Heart left ventricle (tissue), 16 donors: ENCODE results near the gene EFHD1. TPM values are rescaled to one million over a fixed set of nuclear protein-coding genes. Genes with fewer than 3 reads are reported as not detected.

Source experiments
- ATAC-seq, 4 donors: fragments of 200-7000 bp; cut with Tn5 transposase; one replicate each; pipeline ENCODE4 v1.9.1; 2020 to 2022; ENCODE audit warnings: moderate library complexity in 4 of 4, mild to moderate bottlenecking in 3 of 4, moderate number of reproducible peaks in 1 of 4
- DNase-seq, 5 donors: peaks; one replicate each; pipeline ENCODE4 v3.0.0-alpha.2; 2020
- H3K27ac ChIP-seq, 12 donors: fragments of 200-600 bp; sonication (generic) in 4 of 12; one replicate each; pipeline versions ENCODE4 v1.5.0 to v1.8.0; 2016 to 2022; ENCODE audit warnings: mild to moderate bottlenecking in 2 of 12
- H3K27me3 ChIP-seq, 9 donors: fragments of 200-600 bp; sonication (generic) in 2 of 9; one replicate each; pipeline versions ENCODE4 v1.5.1 to v1.8.0; 2016 to 2022; ENCODE audit warnings: mild to moderate bottlenecking in 3 of 9
- H3K36me3 ChIP-seq, 9 donors: fragments of 200-600 bp; sonication (generic) in 2 of 9; one replicate each; pipeline versions ENCODE4 v1.5.0 to v1.8.0; 2018 to 2022; ENCODE audit warnings: mild to moderate bottlenecking in 2 of 9
- H3K4me1 ChIP-seq, 12 donors: fragments of 200-600 bp; sonication (generic) in 4 of 12; one replicate each; pipeline versions ENCODE4 v1.5.0 to v1.8.0; 2016 to 2022; ENCODE audit warnings: mild to moderate bottlenecking in 3 of 12
- H3K4me3 ChIP-seq, 12 donors: fragments of 200-600 bp; sonication (generic) in 4 of 12; one replicate each; pipeline versions ENCODE4 v1.5.0 to v1.8.0; 2017 to 2022; ENCODE audit warnings: mild to moderate bottlenecking in 9 of 12, moderate library complexity in 4 of 12
- H3K9me3 ChIP-seq, 12 donors: fragments of 200-600 bp; sonication (generic) in 4 of 12; one replicate each; pipeline versions ENCODE4 v1.5.0 to v1.8.0; 2016 to 2022; ENCODE audit warnings: mild to moderate bottlenecking in 1 of 12
- CTCF ChIP-seq, 12 donors: fragments of 200-600 bp; sonication (generic) in 4 of 12; IDR thresholded peaks; one replicate each; pipeline versions ENCODE4 v1.5.0 to v1.8.0; 2018 to 2022; ENCODE audit warnings: antibody characterized with exemption in 12 of 12, mild to moderate bottlenecking in 5 of 12
- POLR2A ChIP-seq, 2 donors: fragments of 450-650 bp; IDR thresholded peaks; one replicate each; pipeline ENCODE4 v1.6.1; 2017; ENCODE audit warnings: antibody characterized with exemption in 2 of 2, mild to moderate bottlenecking in 2 of 2, moderate library complexity in 2 of 2
- WGBS, 4 donors: extraction: QIAGEN DNeasy Blood & Tissue Kit in 2 of 4; methylation state at CpG; one replicate each; pipeline versions ENCODE4 v1.1.5 to v1.1.7; 2013 to 2018; 5-methylcytosine and 5-hydroxymethylcytosine counted together
- intact Hi-C, 10 donors: fragments of 100-400 bp; cut with DNase I; formaldehyde crosslinking; loops; one replicate each; pipeline versions ENCODE4 v1.11.1 to v1.14.2; 2022
- polyA plus RNA-seq, 2 donors: library from polyadenylated mRNA; stranded (reverse); fragments of 200-250 nt; gene quantifications; one replicate each; pipeline ENCODE4 v1.2.3, GENCODE V29; 2013
- total RNA-seq, 9 donors: library from RNA; depleted of rRNA in 2 of 9; stranded (reverse); fragments of >200 nt in 2 of 9; fragmentation: NEBNext Ultra II Directional in 3 of 9; extraction: Animal tissue kit (Norgen Biotek cat#: 25700) in 3 of 9; gene quantifications; one replicate each; pipeline versions ENCODE4 v1.1.0 to v1.2.4, GENCODE V29; 2016 to 2023
- donor health status: ischemic (EF 13 %, LVEDD 7.1; RV severe dilation, severe dysfunction).
- donor health status: healthy with polysubstance abuse.
- donor health status: DM: no; HTN: yes; CAD: no.
- donor health status: DM: no; HTN: no; CAD: no.
- donor health status: ischemic (EF 25% LVEDD 6.9; RV normal size, moderate dysfunction).
- donor health status: ischemic (EF 25% LVEDD 5.7; RV mildly dilated, moderate dysfunction).
- donor health status: healthy.
- donor health status: DM: yes; HTN: yes; CAD: no.
- donor health status: ischemic (EF 35%, LVEDD 5.7; RV mildly dilated, moderate dysfunction).
- donor health status: nonischemic (EF 11% LVEDD 7.7; RV severe dilation, severe dysfunction).
- donor health status: DM: yes; HTN: yes; CAD: no.
- donor health status: PGD.
- donor health status: ischemic (EF 29% LVEDD 5.4; RV normal size, mild dysfunction).
- donor health status: nonischemic (EF 23%, LVEDD 6.1; RV moderate dilation, normal function).

Gene EFHD1
- total and polyA plus RNA-seq, 11 donors: 9.0 to 44.8 (median 20.7) TPM

- intact Hi-C loops: no loop called here
Measured at GRCh38 chr2:232658217-232658785, 24.9 kb downstream of the EFHD1 start.

GRCh38 chr2:232659359-232659758 lies 26.0 kb downstream of the EFHD1 start:
- peaks cover 0 to 22% (median 6%) of the 10 kb centered on the region in 12 donors for H3K4me1 ChIP-seq
- intact Hi-C loops: no loop called here
- peaks cover 0 to 15% (median 0%) of the 10 kb centered on the region in 9 donors for H3K36me3 ChIP-seq
- no peak overlapping the region for H3K4me3 ChIP-seq
- peak overlapping the region in 1 of 12 donors; percentile 45 for H3K27ac ChIP-seq
- 55 to 76% (median 68%) methylated on average over 2 of the region's 2 CpGs for WGBS, 4 donors
- no peaks in the 10 kb centered on the region for H3K9me3 ChIP-seq
- TF ChIP-seq CTCF (IDR thresholded peaks at IDR 0.05): no peak
- TF ChIP-seq POLR2A (IDR thresholded peaks at IDR 0.05): no peak
- H3K27me3 ChIP-seq: no peaks in the 10 kb centered on the region
- DNase-seq (no peak), ATAC-seq (peak in 3 of 4 donors; percentile 47 to 82 (median 66))

More at GRCh38 chr2:232658217-232658785, 24.9 kb downstream of the EFHD1 start:
- no peak for DNase-seq
- no peaks in the 10 kb centered on the region for H3K27me3 ChIP-seq
- H3K36me3 ChIP-seq: peaks cover 0 to 6% (median 0%) of the 10 kb centered on the region in 9 donors
- no peak for TF ChIP-seq POLR2A (IDR thresholded peaks at IDR 0.05)
- peak in 2 of 12 donors; percentile 12 to 29 for TF ChIP-seq CTCF (IDR thresholded peaks at IDR 0.05)
- peaks cover 0 to 22% (median 7%) of the 10 kb centered on the region in 12 donors for H3K4me1 ChIP-seq
- no peak overlapping the region for H3K27ac ChIP-seq
- no peak overlapping the region for H3K4me3 ChIP-seq
- peak in 2 of 4 donors; percentile 45 to 58 for ATAC-seq
- 58 to 68% (median 62%) methylated on average over 7 of the region's 7 CpGs for WGBS, 4 donors
- H3K9me3 ChIP-seq: no peaks in the 10 kb centered on the region

- Histone ChIP-seq H3K9me3 (no peaks in the 10 kb centered on the region), H3K27me3 (no peaks in the 10 kb centered on the region), H3K4me1 (peaks cover 0 to 28% (median 8%) of the 10 kb centered on the region in 12 donors), H3K4me3 (no peak overlapping the region), H3K27ac (no peak overlapping the region), H3K36me3 (peaks cover 0 to 37% (median 0%) of the 10 kb centered on the region in 9 donors)
- TF ChIP-seq POLR2A (IDR thresholded peaks at IDR 0.05): no peak
- TF ChIP-seq CTCF (IDR thresholded peaks at IDR 0.05): no peak
- intact Hi-C loops: no loop called here
- 92 to 96% (median 93%) methylated on average over 16 of the region's 16 CpGs for WGBS, 4 donors
- no peak for DNase-seq
- ATAC-seq: no peak
Measured at GRCh38 chr2:232662486-232663260, 29.3 kb downstream of the EFHD1 start.
